ENCODE data around the gene NOSIP. TPM values are rescaled to one million over a fixed set of nuclear protein-coding genes. Genes with fewer than 3 reads are reported as not detected.
"Not testable (repeated sequence)": the region's sequence is repeated elsewhere in the genome, so short reads cannot be mapped to it uniquely, and the experiment has no call there.

Gene NOSIP
- total RNA-seq = 10 to 100 TPM; 73.4 to 86.7 (median 80.9) TPM

- Histone ChIP-seq H3K27ac (peak within 1 kb of the TSS; percentile 62 to 82 (median 78)), H3K4me3 (peak within 1 kb of the TSS; percentile 47 to 76 (median 64)), H3K9me3 (no peaks in the 10 kb centered on the region), H3K4me1 (peaks cover 0 to 14% (median 5%) of the 10 kb centered on the region in 4 donors), H3K36me3 (peaks cover 0 to 11% (median 0%) of the 10 kb centered on the region in 3 donors), H3K27me3 (no peaks in the 10 kb centered on the region)
- peak; percentile 96 to 98 (median 96) for DNase-seq
- TF ChIP-seq CTCF (IDR thresholded peaks at IDR 0.05) = no peak
- TF ChIP-seq POLR2A (IDR thresholded peaks at IDR 0.05) = peak; percentile 92 to 95
These were observed at the start of gene NOSIP for GRCh38 chr19:49580264-49581006. Gene NOSIP (minus strand): TSS chr19:49580556. CDS start chr19:49560691, 19,865 bp downstream.

GRCh38 chr19:49629659-49630058 is 49.3 kb upstream of the NOSIP start:
- DNase-seq = no peak
- peaks cover 0 to 19% (median 0%) of the 10 kb centered on the region in 3 donors for H3K36me3 ChIP-seq
- H3K27ac ChIP-seq = no peak overlapping the region
- H3K9me3 ChIP-seq = no peaks in the 10 kb centered on the region
- TF ChIP-seq CTCF (IDR thresholded peaks at IDR 0.05) (no peak), POLR2A (IDR thresholded peaks at IDR 0.05) (no peak)
- no peaks in the 10 kb centered on the region for H3K27me3 ChIP-seq
- H3K4me3 ChIP-seq = no peak overlapping the region
- H3K4me1 ChIP-seq = peaks cover 0 to 6% (median 0%) of the 10 kb centered on the region in 4 donors

GRCh38 chr19:49626226-49626625 is 45.9 kb upstream of the NOSIP start:
- no peaks in the 10 kb centered on the region for H3K27me3 ChIP-seq
- DNase-seq = no peak
- no peak overlapping the region for H3K27ac ChIP-seq
- no peak overlapping the region for H3K4me3 ChIP-seq
- no peaks in the 10 kb centered on the region for H3K9me3 ChIP-seq
- H3K36me3 ChIP-seq = peaks cover 0 to 33% (median 0%) of the 10 kb centered on the region in 3 donors
- H3K4me1 ChIP-seq = peaks cover 0 to 6% (median 0%) of the 10 kb centered on the region in 4 donors
- TF ChIP-seq POLR2A (IDR thresholded peaks at IDR 0.05) (no peak), CTCF (IDR thresholded peaks at IDR 0.05) (no peak)

GRCh38 chr19:49624967-49625910 is 44.9 kb upstream of the NOSIP start:
- no peaks in the 10 kb centered on the region for H3K4me1 ChIP-seq
- H3K27ac ChIP-seq = no peak overlapping the region

GRCh38 chr19:49617860-49618259 is 37.5 kb upstream of the NOSIP start:
- H3K36me3 ChIP-seq = peaks cover 0 to 80% (median 0%) of the 10 kb centered on the region in 3 donors

More at GRCh38 chr19:49624967-49625910, 44.9 kb upstream of the NOSIP start:
- DNase-seq = no peak
- Histone ChIP-seq H3K27me3 (no peaks in the 10 kb centered on the region), H3K9me3 (no peaks in the 10 kb centered on the region), H3K36me3 (peaks cover 0 to 43% (median 0%) of the 10 kb centered on the region in 3 donors), H3K4me3 (no peak overlapping the region)
- no peak for TF ChIP-seq POLR2A (IDR thresholded peaks at IDR 0.05)
- TF ChIP-seq CTCF (IDR thresholded peaks at IDR 0.05) = no peak

More at GRCh38 chr19:49617860-49618259, 37.5 kb upstream of the NOSIP start:
- not testable (repeated sequence) for H3K4me3 ChIP-seq, DNase-seq, H3K27me3 ChIP-seq, H3K27ac ChIP-seq, H3K9me3 ChIP-seq, H3K4me1 ChIP-seq
